Endothelial cell of umbilical vein (primary cell): ENCODE data around the gene RFESD.

Source experiments
- EZH2 ChIP-seq: IDR thresholded peaks from 2 replicates; pipeline ENCODE4 v1.6.1; 2012; ENCODE audit warnings: borderline replicate concordance, low read depth, mild to moderate bottlenecking, moderate library complexity, low read length, inconsistent platforms; ENCODE audit not compliant: severe bottlenecking
- MYC ChIP-seq: IDR thresholded peaks from one replicate; pipeline ENCODE4 v1.6.1; 2011; ENCODE audit warnings: mild to moderate bottlenecking, low read depth, low read length
- TF ChIP-seq, protein P1 (sequence below), 2 donors: IDR thresholded peaks; 1 replicate in 1 of 2; 2 replicates in 1 of 2; pipeline ENCODE4 v1.5.1; 2011; ENCODE audit warnings: low read length in 2 of 2, mild to moderate bottlenecking in 2 of 2, moderate library complexity in 2 of 2, control low read depth in 1 of 2, inconsistent platforms in 1 of 2, low read depth in 1 of 2; ENCODE audit not compliant: insufficient read depth in 1 of 2; ENCODE audit errors: extremely low read depth in 1 of 2
- TF ChIP-seq, protein P2 (sequence below): IDR thresholded peaks from 2 replicates; pipeline ENCODE4 v1.6.1; 2011; ENCODE audit not compliant: insufficient read depth, insufficient read length

DNA sequence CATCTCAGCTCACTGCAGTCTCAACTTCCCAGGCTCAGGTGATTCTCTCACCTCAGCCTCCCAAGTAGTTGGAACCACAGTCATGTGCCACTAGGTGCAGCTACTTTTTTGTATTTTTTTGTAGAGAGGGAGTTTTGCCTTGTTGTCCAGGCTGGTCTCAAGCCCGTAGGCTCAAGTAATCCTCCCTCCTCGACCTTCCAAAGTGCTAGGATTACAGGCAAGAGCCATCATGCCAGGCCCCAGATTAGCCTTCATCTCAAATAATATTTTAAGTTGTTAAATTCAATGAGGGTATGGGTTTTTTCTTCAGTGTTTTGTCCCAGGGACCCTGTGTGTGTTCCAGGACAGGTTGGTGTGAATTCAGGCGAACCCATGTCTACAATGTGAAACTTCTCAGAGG lies 12.5 kb upstream of the RFESD start:
- TF ChIP-seq MYC, result no peak
- TF ChIP-seq, protein P1, sequence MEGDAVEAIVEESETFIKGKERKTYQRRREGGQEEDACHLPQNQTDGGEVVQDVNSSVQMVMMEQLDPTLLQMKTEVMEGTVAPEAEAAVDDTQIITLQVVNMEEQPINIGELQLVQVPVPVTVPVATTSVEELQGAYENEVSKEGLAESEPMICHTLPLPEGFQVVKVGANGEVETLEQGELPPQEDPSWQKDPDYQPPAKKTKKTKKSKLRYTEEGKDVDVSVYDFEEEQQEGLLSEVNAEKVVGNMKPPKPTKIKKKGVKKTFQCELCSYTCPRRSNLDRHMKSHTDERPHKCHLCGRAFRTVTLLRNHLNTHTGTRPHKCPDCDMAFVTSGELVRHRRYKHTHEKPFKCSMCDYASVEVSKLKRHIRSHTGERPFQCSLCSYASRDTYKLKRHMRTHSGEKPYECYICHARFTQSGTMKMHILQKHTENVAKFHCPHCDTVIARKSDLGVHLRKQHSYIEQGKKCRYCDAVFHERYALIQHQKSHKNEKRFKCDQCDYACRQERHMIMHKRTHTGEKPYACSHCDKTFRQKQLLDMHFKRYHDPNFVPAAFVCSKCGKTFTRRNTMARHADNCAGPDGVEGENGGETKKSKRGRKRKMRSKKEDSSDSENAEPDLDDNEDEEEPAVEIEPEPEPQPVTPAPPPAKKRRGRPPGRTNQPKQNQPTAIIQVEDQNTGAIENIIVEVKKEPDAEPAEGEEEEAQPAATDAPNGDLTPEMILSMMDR (IDR thresholded peaks at IDR 0.05; ENCODE audit: extremely low read depth in 1 of 2, insufficient read depth in 1 of 2, low read depth in 1 of 2, low read length in 2 of 2), result no peak
- TF ChIP-seq EZH2, result no peak
- TF ChIP-seq, protein P2, sequence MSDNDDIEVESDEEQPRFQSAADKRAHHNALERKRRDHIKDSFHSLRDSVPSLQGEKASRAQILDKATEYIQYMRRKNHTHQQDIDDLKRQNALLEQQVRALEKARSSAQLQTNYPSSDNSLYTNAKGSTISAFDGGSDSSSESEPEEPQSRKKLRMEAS, result no peak
